HEK293T (cell line): ENCODE data around the gene MED12L.

Source experiments
- PKNOX1 ChIP-seq: fragments of 450-650 bp; IDR thresholded peaks from 2 replicates; pipeline ENCODE4 v1.6.1; 2016
- SP1 ChIP-seq: fragments of 450-650 bp; IDR thresholded peaks from 2 replicates; pipeline ENCODE4 v1.6.1; 2017
- SUZ12 ChIP-seq: fragments of 450-650 bp; IDR thresholded peaks from 2 replicates; pipeline ENCODE4 v1.6.1; 2016; ENCODE audit warnings: mild to moderate bottlenecking
- TARDBP ChIP-seq: fragments of 450-650 bp; IDR thresholded peaks from 2 replicates; pipeline ENCODE4 v1.6.1; 2016
- ZNF384 ChIP-seq: fragments of 450-650 bp; IDR thresholded peaks from 2 replicates; pipeline ENCODE4 v1.6.1; 2016

DNA sequence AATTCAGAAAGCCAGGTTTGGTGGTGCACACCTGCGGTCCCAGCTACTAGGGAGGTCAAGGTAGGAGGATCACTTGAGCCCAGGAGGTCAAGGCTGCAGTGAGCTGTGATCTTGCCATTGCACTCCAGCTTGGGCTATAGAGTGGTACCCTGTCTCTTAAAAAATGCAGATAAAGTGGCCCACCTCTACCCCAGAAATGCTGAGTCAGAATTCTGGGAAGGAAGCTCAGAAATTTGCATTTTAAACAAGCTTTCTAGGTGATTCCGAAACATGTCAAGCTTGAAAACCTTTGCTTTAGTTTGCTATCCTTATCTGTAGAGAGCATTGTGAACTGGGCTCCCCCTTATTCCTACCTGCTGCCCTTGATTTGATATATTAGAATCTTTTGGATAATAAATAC is 7.7 kb downstream of the MED12L start:
- TF ChIP-seq SUZ12 (no peak), TARDBP (no peak), SP1 (no peak), ZNF384 (no peak), PKNOX1 (no peak)
